Activated B cell treated with CpG ODN at 0.5 μM for 24 hours (primary cell): Measurements from ENCODE around the gene BRAF. TPM values are rescaled to one million over a fixed set of nuclear protein-coding genes. Genes with fewer than 3 reads are reported as not detected.
"Not testable (repeated sequence)": the region's sequence is repeated elsewhere in the genome, so short reads cannot be mapped to it uniquely, and the experiment has no call there.

Experiments used
- ATAC-seq: fragments of 200-7000 bp; cut with Tn5 transposase; one replicate; pipeline ENCODE4 v1.10.0; 2021; ENCODE audit warnings: low read depth, mild to moderate bottlenecking, moderate library complexity
- CTCF ChIA-PET: fragments of 350-600 bp; sonication (Branson Sonifier 250); formaldehyde crosslinking; loops from one replicate; lab custom pipeline; 2021; ENCODE audit warnings: antibody characterized with exemption; lab: Charles Lee
- POLR2A ChIA-PET: fragments of 350-600 bp; sonication (Branson Sonifier 250); formaldehyde crosslinking; loops from one replicate; lab custom pipeline; 2021; ENCODE audit warnings: antibody characterized with exemption; lab: Charles Lee
- DNase-seq: peaks from one replicate; pipeline ENCODE4 v3.0.0; 2022
- H3K27ac Mint-ChIP-seq: one replicate; pipeline ENCODE4 v1.8.0; 2020; ENCODE audit warnings: mixed read lengths
- H3K27me3 Mint-ChIP-seq: one replicate; pipeline ENCODE4 v1.8.0; 2021; ENCODE audit warnings: mixed read lengths
- H3K36me3 Mint-ChIP-seq: one replicate; pipeline ENCODE4 v1.8.0; 2021; ENCODE audit warnings: low read depth, mixed read lengths
- H3K4me1 Mint-ChIP-seq: one replicate; pipeline ENCODE4 v1.8.0; 2021; ENCODE audit warnings: mixed read lengths
- H3K4me3 Mint-ChIP-seq: one replicate; pipeline ENCODE4 v1.8.0; 2020; ENCODE audit warnings: mild to moderate bottlenecking, mixed read lengths
- H3K9me3 Mint-ChIP-seq: one replicate; pipeline ENCODE4 v1.8.0; 2020; ENCODE audit warnings: mixed read lengths
- CTCF ChIP-seq: fragments of 200-600 bp; IDR thresholded peaks from one replicate; pipeline ENCODE4 v1.8.0; 2022; ENCODE audit warnings: antibody characterized with exemption, mild to moderate bottlenecking
- intact Hi-C: fragments of 100-400 bp; cut with micrococcal nuclease; formaldehyde crosslinking; loops from one replicate; pipeline ENCODE4 v1.15.1; 2024
- total RNA-seq: library from RNA; stranded (reverse); gene quantifications from 2 replicates; pipeline ENCODE4 v1.2.3, GENCODE V29; 2022

BRAF gene
- total RNA-seq, 1 donor from 2014 or later, result 65.4 TPM

- Mint-ChIP-seq H3K27me3 (no peaks in the 10 kb centered on the region), H3K27ac (no peak overlapping the region), H3K9me3 (no peaks in the 10 kb centered on the region), H3K36me3 (peaks cover 48% of the 10 kb centered on the region), H3K4me1 (peaks cover 41% of the 10 kb centered on the region), H3K4me3 (no peak overlapping the region)
- ChIA-PET POLR2A (interaction anchor here (0.6 kb wide), 1 partner anchor 202 kb away, joined by 3 read pairs; no protein-coding TSS in a partner anchor), CTCF (interaction anchor here (1.0 kb wide), 1 partner anchor 202 kb away, joined by 3 read pairs; no protein-coding TSS in a partner anchor)
- DNase-seq, result no peak
- no peak for TF ChIP-seq CTCF
- ATAC-seq, result no peak
- intact Hi-C loops, result loop anchor here (5.0 to 10.0 kb wide), 2 partner anchors 502 to 1314 kb away; partner anchors contain the start of gene KDM7A
These were observed 245.5 kb downstream of the BRAF start for GRCh38 chr7:140679186-140679585.

- ChIA-PET POLR2A (no interaction called here), CTCF (no interaction called here)
- peaks cover 44% of the 10 kb centered on the region for H3K36me3 Mint-ChIP-seq
- no peak overlapping the region for H3K27ac Mint-ChIP-seq
- no peak for DNase-seq
- ATAC-seq, result no peak
- H3K27me3 Mint-ChIP-seq, result no peaks in the 10 kb centered on the region
- H3K4me3 Mint-ChIP-seq, result no peak overlapping the region
- no peak for TF ChIP-seq CTCF
- intact Hi-C loops, result loop anchor here (5.0 to 10.0 kb wide), 2 partner anchors 501 to 1314 kb away; partner anchors contain the start of gene KDM7A
- no peaks in the 10 kb centered on the region for H3K9me3 Mint-ChIP-seq
- peaks cover 45% of the 10 kb centered on the region for H3K4me1 Mint-ChIP-seq
These were observed 246.0 kb downstream of the BRAF start for GRCh38 chr7:140678816-140679130.

- Mint-ChIP-seq H3K4me1 (peaks cover 48% of the 10 kb centered on the region), H3K9me3 (no peaks in the 10 kb centered on the region), H3K27ac (no peak overlapping the region), H3K4me3 (no peak overlapping the region), H3K36me3 (peaks cover 39% of the 10 kb centered on the region), H3K27me3 (no peaks in the 10 kb centered on the region)
- ChIA-PET POLR2A (no interaction called here), CTCF (no interaction called here)
- intact Hi-C loops, result loop anchor here (5.0 to 10.0 kb wide), 2 partner anchors 501 to 1313 kb away; partner anchors contain the start of gene KDM7A
- ATAC-seq (no peak), DNase-seq (no peak)
- no peak for TF ChIP-seq CTCF
These were observed 246.5 kb downstream of the BRAF start for GRCh38 chr7:140678081-140678815.

GRCh38 chr7:140677496-140677895 lies 247.2 kb downstream of the BRAF start:
- Mint-ChIP-seq H3K9me3 (no peaks in the 10 kb centered on the region), H3K4me3 (no peak overlapping the region), H3K27me3 (no peaks in the 10 kb centered on the region), H3K27ac (peak overlapping the region; percentile 91), H3K36me3 (peaks cover 39% of the 10 kb centered on the region), H3K4me1 (peaks cover 49% of the 10 kb centered on the region)
- no peak for DNase-seq
- intact Hi-C loops, result loop anchor here (5.0 to 10.0 kb wide), 2 partner anchors 500 to 1313 kb away; partner anchors contain the start of gene KDM7A
- ChIA-PET CTCF (no interaction called here), POLR2A (interaction anchor here (0.6 to 1.5 kb wide), 3 partner anchors 19 to 162 kb away, joined by 3 to 8 read pairs (median 7); partner anchors contain the start of gene NDUFB2)
- ATAC-seq, result no peak
- TF ChIP-seq CTCF, result no peak

- CTCF ChIA-PET, result interaction anchor here (1.3 kb wide), 1 partner anchor 23 kb away, joined by 5 read pairs; no protein-coding TSS in a partner anchor
These were observed 247.8 kb downstream of the BRAF start for GRCh38 chr7:140676956-140677355.

More at GRCh38 chr7:140676956-140677355, 247.8 kb downstream of the BRAF start:
- Mint-ChIP-seq H3K4me1 (peaks cover 55% of the 10 kb centered on the region), H3K36me3 (peaks cover 35% of the 10 kb centered on the region), H3K27ac (peak overlapping the region; percentile 91)
- not testable (repeated sequence) for H3K4me3 Mint-ChIP-seq, ATAC-seq, DNase-seq, H3K27me3 Mint-ChIP-seq, H3K9me3 Mint-ChIP-seq
- POLR2A ChIA-PET, result interaction anchor here (0.6 to 1.5 kb wide), 4 partner anchors 9 to 162 kb away, joined by 3 to 8 read pairs (median 6); partner anchors contain the start of gene NDUFB2
- intact Hi-C loops, result loop anchor here (1.0 to 10.0 kb wide), 5 partner anchors 19 to 1312 kb away; partner anchors contain the start of genes KDM7A, MKRN1 and NDUFB2
